ENCODE data around the gene ATXN2L.

DNA sequence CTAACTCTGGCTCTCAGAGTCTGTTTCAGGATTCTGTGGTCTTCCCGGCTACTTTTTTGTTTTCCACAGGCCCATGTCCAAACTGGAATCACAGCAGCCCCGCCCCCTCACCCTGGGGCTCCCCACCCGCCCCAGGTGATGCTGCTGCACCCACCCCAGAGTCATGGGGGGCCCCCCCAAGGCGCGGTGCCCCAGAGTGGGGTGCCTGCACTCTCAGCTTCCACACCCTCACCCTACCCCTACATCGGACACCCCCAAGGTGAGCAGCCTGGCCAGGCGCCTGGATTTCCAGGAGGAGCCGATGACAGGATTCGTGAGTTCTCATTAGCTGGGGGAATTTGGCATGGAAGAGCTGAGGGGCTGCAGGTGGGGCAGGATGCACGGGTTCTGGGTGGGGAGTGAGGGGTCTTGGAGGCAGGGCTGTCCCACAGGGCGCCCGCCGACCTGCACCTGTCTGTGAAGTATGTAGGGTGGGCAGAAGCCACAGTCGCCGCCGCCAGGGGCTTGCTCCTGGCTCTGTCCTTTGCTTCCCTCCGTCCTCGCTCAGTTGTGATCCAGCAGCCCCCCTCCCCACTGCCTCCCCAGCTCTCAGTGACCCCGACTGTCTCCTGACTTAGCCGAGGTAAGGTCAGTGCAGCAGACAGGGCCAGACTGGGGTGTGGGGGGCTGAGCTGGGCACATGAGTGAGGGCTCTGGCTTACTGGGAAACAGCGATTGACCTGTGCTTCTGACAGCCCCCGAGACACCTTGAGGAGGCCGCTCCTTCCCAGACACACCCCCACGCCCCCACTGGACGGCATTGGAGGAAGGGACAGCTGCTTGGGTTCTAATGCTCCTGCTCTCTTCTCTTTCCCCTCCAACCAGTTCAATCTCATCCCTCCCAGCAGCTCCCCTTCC is 13.3 kb downstream of the ATXN2L start:
- TF ChIP-seq, protein P1, sequence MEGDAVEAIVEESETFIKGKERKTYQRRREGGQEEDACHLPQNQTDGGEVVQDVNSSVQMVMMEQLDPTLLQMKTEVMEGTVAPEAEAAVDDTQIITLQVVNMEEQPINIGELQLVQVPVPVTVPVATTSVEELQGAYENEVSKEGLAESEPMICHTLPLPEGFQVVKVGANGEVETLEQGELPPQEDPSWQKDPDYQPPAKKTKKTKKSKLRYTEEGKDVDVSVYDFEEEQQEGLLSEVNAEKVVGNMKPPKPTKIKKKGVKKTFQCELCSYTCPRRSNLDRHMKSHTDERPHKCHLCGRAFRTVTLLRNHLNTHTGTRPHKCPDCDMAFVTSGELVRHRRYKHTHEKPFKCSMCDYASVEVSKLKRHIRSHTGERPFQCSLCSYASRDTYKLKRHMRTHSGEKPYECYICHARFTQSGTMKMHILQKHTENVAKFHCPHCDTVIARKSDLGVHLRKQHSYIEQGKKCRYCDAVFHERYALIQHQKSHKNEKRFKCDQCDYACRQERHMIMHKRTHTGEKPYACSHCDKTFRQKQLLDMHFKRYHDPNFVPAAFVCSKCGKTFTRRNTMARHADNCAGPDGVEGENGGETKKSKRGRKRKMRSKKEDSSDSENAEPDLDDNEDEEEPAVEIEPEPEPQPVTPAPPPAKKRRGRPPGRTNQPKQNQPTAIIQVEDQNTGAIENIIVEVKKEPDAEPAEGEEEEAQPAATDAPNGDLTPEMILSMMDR (IDR thresholded peaks at IDR 0.05 in 8 of 11, conservative IDR thresholded peaks at IDR 0.05 in 3 of 11): no peak
- no peak for TF ChIP-seq POLR2A (IDR thresholded peaks at IDR 0.05)
- no peak for TF ChIP-seq POLR2AphosphoS5 (IDR thresholded peaks at IDR 0.05)

All from spleen (tissue), 7 donors.